Neural progenitor cell (in vitro differentiated cells): Measurements from ENCODE around the gene RAPH1. TPM values are rescaled to one million over a fixed set of nuclear protein-coding genes. Genes with fewer than 3 reads are reported as not detected.

Experiments used
- DNase-seq: peaks from one replicate; pipeline ENCODE4 v3.0.0-alpha.2; 2016; ENCODE audit warnings: low spot score
- H2AFZ ChIP-seq: fragments of 200-600 bp; sonication (generic); replicated peaks from 2 replicates; pipeline ENCODE4 v1.6.1; 2016; ENCODE audit warnings: antibody characterized with exemption
- H3F3A ChIP-seq: fragments of 200-600 bp; sonication (generic); 2 replicates; pipeline ENCODE4 v1.6.1; 2016; ENCODE audit warnings: antibody characterized with exemption, low read depth
- H3K27ac ChIP-seq: fragments of 200-600 bp; sonication (generic); 2 replicates; pipeline ENCODE4 v1.5.1; 2016; ENCODE audit warnings: mild to moderate bottlenecking
- H3K27me3 ChIP-seq: fragments of 200-600 bp; sonication (generic); 2 replicates; pipeline ENCODE4 v1.6.1; 2016; ENCODE audit warnings: mild to moderate bottlenecking, moderate library complexity
- H3K36me3 ChIP-seq: fragments of 200-600 bp; sonication (generic); 2 replicates; pipeline ENCODE4 v1.5.1; 2016
- H3K4me1 ChIP-seq: fragments of 200-600 bp; sonication (generic); 2 replicates; pipeline ENCODE4 v1.6.1; 2016; ENCODE audit warnings: mixed run types
- H3K4me2 ChIP-seq: fragments of 200-600 bp; sonication (generic); 2 replicates; pipeline ENCODE4 v1.6.1; 2016
- H3K4me3 ChIP-seq: fragments of 200-600 bp; sonication (generic); 2 replicates; pipeline ENCODE4 v1.5.1; 2016
- H3K79me2 ChIP-seq: fragments of 200-600 bp; sonication (generic); 2 replicates; pipeline ENCODE4 v1.6.1; 2016; ENCODE audit warnings: low read depth
- H3K9ac ChIP-seq: fragments of 200-600 bp; sonication (generic); 2 replicates; pipeline ENCODE4 v1.6.1; 2016
- H3K9me3 ChIP-seq: fragments of 200-600 bp; sonication (generic); 2 replicates; pipeline ENCODE4 v1.5.1; 2016; ENCODE audit warnings: low read depth
- H4K20me1 ChIP-seq: fragments of 200-600 bp; sonication (generic); 2 replicates; pipeline ENCODE4 v1.6.1; 2016; ENCODE audit warnings: low read depth
- H3K27ac Mint-ChIP-seq: 3 replicates; pipeline ENCODE4 v1.8.0; 2021; ENCODE audit warnings: mixed read lengths
- H3K27me3 Mint-ChIP-seq: 2 replicates; pipeline ENCODE4 v1.8.0; 2022; ENCODE audit warnings: low read depth, mild to moderate bottlenecking, inconsistent platforms, moderate library complexity, mixed read lengths; ENCODE audit not compliant: insufficient read depth
- H3K36me3 Mint-ChIP-seq: 3 replicates; pipeline ENCODE4 v1.8.0; 2021; ENCODE audit warnings: mixed read lengths
- H3K4me1 Mint-ChIP-seq: 3 replicates; pipeline ENCODE4 v1.8.0; 2021; ENCODE audit warnings: mixed read lengths
- H3K4me3 Mint-ChIP-seq: 3 replicates; pipeline ENCODE4 v1.8.0; 2021; ENCODE audit warnings: mild to moderate bottlenecking, moderate library complexity, mixed read lengths
- H3K9me3 Mint-ChIP-seq: 3 replicates; pipeline ENCODE4 v1.8.0; 2020; ENCODE audit warnings: mixed read lengths
- CTCF ChIP-seq: fragments of 200-600 bp; sonication (generic); IDR thresholded peaks from 2 replicates; pipeline ENCODE4 v1.5.1; 2017; ENCODE audit warnings: antibody characterized with exemption, mild to moderate bottlenecking
- EZH2 ChIP-seq: fragments of 200-600 bp; sonication (generic); IDR thresholded peaks from 2 replicates; pipeline ENCODE4 v1.6.1; 2017; ENCODE audit warnings: antibody characterized with exemption, mild to moderate bottlenecking, moderate library complexity
- EZH2phosphoT487 ChIP-seq: fragments of 200-600 bp; sonication (generic); IDR thresholded peaks from 2 replicates; pipeline ENCODE4 v1.6.1; 2017; ENCODE audit warnings: antibody characterized with exemption
- total RNA-seq: library from RNA; depleted of rRNA; stranded (reverse); fragments of >200 nt; gene quantifications from 2 replicates; pipeline ENCODE4 v1.2.3, GENCODE V29; 2015; ENCODE audit warnings: low replicate concordance

RAPH1 gene
- total RNA-seq, 1 donor from 2014 or later: 11.2 TPM

DNA sequence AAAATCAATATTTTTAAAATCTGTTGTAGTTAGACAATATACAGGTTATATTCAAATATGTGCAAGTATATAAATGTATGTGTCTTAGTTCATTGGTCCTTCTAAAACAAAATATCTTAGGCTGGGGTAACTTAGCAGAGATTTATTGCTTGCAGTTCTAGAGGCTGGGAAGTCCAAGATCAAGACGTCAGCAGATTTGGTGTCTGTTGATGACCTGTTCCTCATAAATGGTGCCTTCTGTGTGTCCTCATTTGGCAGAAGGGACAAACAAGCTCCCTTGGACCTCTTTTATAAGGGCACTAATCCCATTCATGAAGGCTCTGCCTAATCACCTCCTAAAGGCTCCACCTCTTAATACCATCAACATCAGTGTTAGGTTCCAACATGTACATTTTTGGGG, 175.7 kb downstream of the RAPH1 start:
- no peaks in the 10 kb centered on the region for H3K27me3 ChIP-seq
- peaks cover 100% of the 10 kb centered on the region for H3K79me2 ChIP-seq
- peaks cover 9% of the 10 kb centered on the region for H3K36me3 ChIP-seq
- Mint-ChIP-seq H3K4me1 (peaks cover 3% of the 10 kb centered on the region), H3K4me3 (no peak overlapping the region), H3K9me3 (peaks cover 5% of the 10 kb centered on the region), H3K27ac (no peak overlapping the region), H3K27me3 (peaks cover 2% of the 10 kb centered on the region), H3K36me3 (peaks cover 36% of the 10 kb centered on the region)
- H3K9ac ChIP-seq: no peak overlapping the region
- no peak overlapping the region for H3K4me2 ChIP-seq
- no peak for TF ChIP-seq EZH2
- no peak for TF ChIP-seq EZH2phosphoT487
- DNase-seq: no peak
- H3K4me3 ChIP-seq: no peak overlapping the region
- H4K20me1 ChIP-seq: peaks cover 44% of the 10 kb centered on the region
- H3K9me3 ChIP-seq: no peaks in the 10 kb centered on the region
- H2AFZ ChIP-seq: no peak overlapping the region
- H3K27ac ChIP-seq: no peak overlapping the region
- no peaks in the 10 kb centered on the region for H3K4me1 ChIP-seq
- H3F3A ChIP-seq: peaks cover 5% of the 10 kb centered on the region

DNA sequence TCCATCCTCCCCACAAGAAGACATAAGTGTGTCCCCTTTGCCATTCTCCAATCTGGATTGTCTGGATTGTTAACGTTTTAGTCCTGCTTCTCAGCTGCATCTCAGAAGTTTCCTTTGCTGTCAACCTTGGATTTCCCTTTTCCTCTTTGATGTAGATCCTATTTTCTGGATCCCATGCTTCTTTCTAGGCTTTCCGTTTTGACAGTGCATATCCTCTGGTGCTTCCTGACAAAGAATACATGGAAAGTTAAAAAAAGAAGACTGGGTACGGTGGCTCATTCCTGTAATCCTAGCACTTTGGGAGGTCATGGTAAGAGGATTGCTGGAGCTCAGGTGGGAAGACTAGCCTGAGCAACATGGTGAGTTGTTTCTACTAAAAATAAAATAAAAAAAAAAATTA, 180.1 kb downstream of the RAPH1 start:
- peaks cover 51% of the 10 kb centered on the region for H4K20me1 ChIP-seq
- H3F3A ChIP-seq: peaks cover 5% of the 10 kb centered on the region
- peaks cover 100% of the 10 kb centered on the region for H3K79me2 ChIP-seq
- DNase-seq: no peak
- Mint-ChIP-seq H3K27me3 (peaks cover 5% of the 10 kb centered on the region), H3K9me3 (peaks cover 5% of the 10 kb centered on the region), H3K4me1 (no peaks in the 10 kb centered on the region), H3K27ac (no peak overlapping the region), H3K4me3 (no peak overlapping the region), H3K36me3 (peaks cover 49% of the 10 kb centered on the region)
- H2AFZ ChIP-seq: no peak overlapping the region
- no peaks in the 10 kb centered on the region for H3K9me3 ChIP-seq
- no peaks in the 10 kb centered on the region for H3K27me3 ChIP-seq
- H3K4me1 ChIP-seq: no peaks in the 10 kb centered on the region
- TF ChIP-seq EZH2phosphoT487: no peak
- no peak for TF ChIP-seq EZH2
- TF ChIP-seq CTCF: no peak
- H3K9ac ChIP-seq: no peak overlapping the region
- H3K36me3 ChIP-seq: peaks cover 15% of the 10 kb centered on the region
- H3K4me2 ChIP-seq: no peak overlapping the region
- H3K4me3 ChIP-seq: no peak overlapping the region
- no peak overlapping the region for H3K27ac ChIP-seq

DNA sequence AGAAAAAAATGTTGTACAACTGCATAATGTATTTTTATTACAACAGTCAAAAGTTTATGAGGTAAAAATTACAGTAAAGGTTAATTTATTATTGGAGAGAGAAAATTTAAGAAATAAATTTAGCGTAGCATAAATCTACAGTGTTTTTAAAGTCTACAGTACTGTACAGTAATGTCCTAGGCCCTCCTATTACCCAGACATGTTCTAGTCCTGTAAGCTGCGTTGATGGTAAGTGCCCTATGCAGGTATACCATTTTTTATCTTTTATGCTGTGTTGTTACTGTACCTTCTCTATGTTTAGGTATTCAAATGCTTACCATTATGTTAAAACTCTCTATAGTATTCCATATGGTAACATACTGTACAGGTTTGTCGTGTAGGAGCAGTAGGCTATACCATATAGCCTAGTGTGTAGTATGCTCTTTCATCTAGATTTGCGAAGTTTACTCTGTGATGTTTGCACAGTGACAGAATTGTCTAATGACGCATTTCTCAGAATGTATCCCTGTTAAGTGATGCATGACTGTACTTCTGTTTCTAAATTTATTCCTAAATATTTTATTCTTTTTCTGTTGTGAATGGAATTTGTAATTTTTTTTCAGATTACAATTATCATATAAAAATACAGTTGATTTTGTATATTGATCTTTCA, 182.4 kb downstream of the RAPH1 start:
- no peak for DNase-seq
- Mint-ChIP-seq H3K27me3 (peaks cover 3% of the 10 kb centered on the region), H3K4me3 (no peak overlapping the region), H3K9me3 (no peaks in the 10 kb centered on the region), H3K4me1 (no peaks in the 10 kb centered on the region), H3K36me3 (peaks cover 40% of the 10 kb centered on the region), H3K27ac (no peak overlapping the region)
- Histone ChIP-seq H3K4me1 (no peaks in the 10 kb centered on the region), H3K9me3 (no peaks in the 10 kb centered on the region), H3K27me3 (no peaks in the 10 kb centered on the region), H4K20me1 (peaks cover 54% of the 10 kb centered on the region), H3K4me2 (no peak overlapping the region), H3K36me3 (peaks cover 8% of the 10 kb centered on the region), H3K9ac (no peak overlapping the region), H3K4me3 (no peak overlapping the region), H3K27ac (no peak overlapping the region), H3F3A (no peaks in the 10 kb centered on the region), H2AFZ (no peak overlapping the region), H3K79me2 (peaks cover 100% of the 10 kb centered on the region)
- no peak for TF ChIP-seq CTCF
- no peak for TF ChIP-seq EZH2

DNA sequence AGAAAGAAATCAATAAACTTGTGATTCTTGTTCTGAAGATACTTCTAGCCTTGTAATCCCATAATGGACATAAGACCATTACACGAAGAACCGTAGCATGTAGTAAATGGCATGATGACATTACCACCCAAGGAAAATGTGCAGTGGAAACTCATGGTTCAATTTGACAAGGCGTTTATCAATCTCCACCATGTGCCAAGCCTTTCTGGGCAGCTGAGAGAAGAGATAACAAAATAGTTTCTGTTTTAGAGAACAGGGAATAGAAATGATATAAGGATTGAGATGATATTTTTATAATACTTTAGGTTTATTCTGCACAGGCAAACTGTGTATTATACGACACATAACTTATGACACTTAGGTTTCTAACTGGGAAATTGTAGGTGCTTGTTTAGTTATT, 187.7 kb downstream of the RAPH1 start:
- Histone ChIP-seq H3K27ac (no peak overlapping the region), H3F3A (no peaks in the 10 kb centered on the region), H4K20me1 (peaks cover 46% of the 10 kb centered on the region), H2AFZ (no peak overlapping the region), H3K9ac (no peak overlapping the region), H3K79me2 (peaks cover 100% of the 10 kb centered on the region), H3K4me2 (no peak overlapping the region), H3K9me3 (no peaks in the 10 kb centered on the region), H3K27me3 (no peaks in the 10 kb centered on the region), H3K36me3 (peaks cover 3% of the 10 kb centered on the region), H3K4me1 (no peaks in the 10 kb centered on the region), H3K4me3 (no peak overlapping the region)
- TF ChIP-seq EZH2phosphoT487: no peak
- TF ChIP-seq CTCF: no peak
- TF ChIP-seq EZH2: no peak
- Mint-ChIP-seq H3K36me3 (peaks cover 61% of the 10 kb centered on the region), H3K4me3 (no peak overlapping the region), H3K4me1 (no peaks in the 10 kb centered on the region), H3K27me3 (peaks cover 2% of the 10 kb centered on the region), H3K9me3 (no peaks in the 10 kb centered on the region), H3K27ac (no peak overlapping the region)
- DNase-seq: no peak
